ENCODE results near the gene ANKFY1. TPM values are rescaled to one million over a fixed set of nuclear protein-coding genes. Genes with fewer than 3 reads are reported as not detected.

The ANKFY1 gene
- total RNA-seq, 1 experiment from 2014 or later, result 38.9 TPM

DNA sequence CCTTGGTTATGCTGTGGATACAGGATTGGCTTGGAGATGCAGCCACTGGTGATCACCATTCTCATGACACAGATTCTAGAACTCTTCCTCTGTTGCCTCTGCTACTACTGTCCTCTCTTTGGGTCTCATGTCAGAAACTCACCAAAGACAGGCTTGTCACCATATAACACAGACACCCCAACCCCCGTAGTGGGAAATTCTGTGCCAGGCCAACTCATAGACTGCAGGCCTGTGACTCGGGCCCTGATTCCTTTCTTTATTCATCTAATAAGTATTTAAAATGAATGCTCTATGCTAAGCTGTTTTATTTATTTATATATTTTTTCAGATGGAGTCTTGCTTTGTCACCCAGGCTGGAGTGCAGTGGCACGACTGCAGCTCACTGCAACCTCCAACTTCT is 111.3 kb downstream of the ANKFY1 start:
- intact Hi-C loops (cut with micrococcal nuclease), result no loop called here

More for the DNA sequence above, 111.3 kb downstream of the ANKFY1 start:
- no peak for TF ChIP-seq EZH2 (IDR thresholded peaks at IDR 0.05)
- TF ChIP-seq, protein P1, sequence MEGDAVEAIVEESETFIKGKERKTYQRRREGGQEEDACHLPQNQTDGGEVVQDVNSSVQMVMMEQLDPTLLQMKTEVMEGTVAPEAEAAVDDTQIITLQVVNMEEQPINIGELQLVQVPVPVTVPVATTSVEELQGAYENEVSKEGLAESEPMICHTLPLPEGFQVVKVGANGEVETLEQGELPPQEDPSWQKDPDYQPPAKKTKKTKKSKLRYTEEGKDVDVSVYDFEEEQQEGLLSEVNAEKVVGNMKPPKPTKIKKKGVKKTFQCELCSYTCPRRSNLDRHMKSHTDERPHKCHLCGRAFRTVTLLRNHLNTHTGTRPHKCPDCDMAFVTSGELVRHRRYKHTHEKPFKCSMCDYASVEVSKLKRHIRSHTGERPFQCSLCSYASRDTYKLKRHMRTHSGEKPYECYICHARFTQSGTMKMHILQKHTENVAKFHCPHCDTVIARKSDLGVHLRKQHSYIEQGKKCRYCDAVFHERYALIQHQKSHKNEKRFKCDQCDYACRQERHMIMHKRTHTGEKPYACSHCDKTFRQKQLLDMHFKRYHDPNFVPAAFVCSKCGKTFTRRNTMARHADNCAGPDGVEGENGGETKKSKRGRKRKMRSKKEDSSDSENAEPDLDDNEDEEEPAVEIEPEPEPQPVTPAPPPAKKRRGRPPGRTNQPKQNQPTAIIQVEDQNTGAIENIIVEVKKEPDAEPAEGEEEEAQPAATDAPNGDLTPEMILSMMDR (IDR thresholded peaks at IDR 0.05 in 2 of 3, conservative IDR thresholded peaks at IDR 0.05 in 1 of 3; ENCODE audit: borderline replicate concordance in 1 of 3, insufficient read depth in 1 of 3, low read depth in 2 of 3, low read length in 2 of 3), result no peak
- TF ChIP-seq, protein P2, sequence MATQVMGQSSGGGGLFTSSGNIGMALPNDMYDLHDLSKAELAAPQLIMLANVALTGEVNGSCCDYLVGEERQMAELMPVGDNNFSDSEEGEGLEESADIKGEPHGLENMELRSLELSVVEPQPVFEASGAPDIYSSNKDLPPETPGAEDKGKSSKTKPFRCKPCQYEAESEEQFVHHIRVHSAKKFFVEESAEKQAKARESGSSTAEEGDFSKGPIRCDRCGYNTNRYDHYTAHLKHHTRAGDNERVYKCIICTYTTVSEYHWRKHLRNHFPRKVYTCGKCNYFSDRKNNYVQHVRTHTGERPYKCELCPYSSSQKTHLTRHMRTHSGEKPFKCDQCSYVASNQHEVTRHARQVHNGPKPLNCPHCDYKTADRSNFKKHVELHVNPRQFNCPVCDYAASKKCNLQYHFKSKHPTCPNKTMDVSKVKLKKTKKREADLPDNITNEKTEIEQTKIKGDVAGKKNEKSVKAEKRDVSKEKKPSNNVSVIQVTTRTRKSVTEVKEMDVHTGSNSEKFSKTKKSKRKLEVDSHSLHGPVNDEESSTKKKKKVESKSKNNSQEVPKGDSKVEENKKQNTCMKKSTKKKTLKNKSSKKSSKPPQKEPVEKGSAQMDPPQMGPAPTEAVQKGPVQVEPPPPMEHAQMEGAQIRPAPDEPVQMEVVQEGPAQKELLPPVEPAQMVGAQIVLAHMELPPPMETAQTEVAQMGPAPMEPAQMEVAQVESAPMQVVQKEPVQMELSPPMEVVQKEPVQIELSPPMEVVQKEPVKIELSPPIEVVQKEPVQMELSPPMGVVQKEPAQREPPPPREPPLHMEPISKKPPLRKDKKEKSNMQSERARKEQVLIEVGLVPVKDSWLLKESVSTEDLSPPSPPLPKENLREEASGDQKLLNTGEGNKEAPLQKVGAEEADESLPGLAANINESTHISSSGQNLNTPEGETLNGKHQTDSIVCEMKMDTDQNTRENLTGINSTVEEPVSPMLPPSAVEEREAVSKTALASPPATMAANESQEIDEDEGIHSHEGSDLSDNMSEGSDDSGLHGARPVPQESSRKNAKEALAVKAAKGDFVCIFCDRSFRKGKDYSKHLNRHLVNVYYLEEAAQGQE (IDR thresholded peaks at IDR 0.05; ENCODE audit: low read depth), result no peak
- no TSS peak for BruUV-seq (replicated peaks)
- H3K9ac ChIP-seq (ENCODE audit: low read length), result no peak overlapping the region
- RAD21 ChIA-PET (ENCODE audit: low non-redundant PET in 1 of 2, low total read pairs in 2 of 2, uncharacterized antibody in 2 of 2, unreplicated experiment in 2 of 2), result no interaction called here
- ATAC-seq, result no peak
- H3K4me2 ChIP-seq (ENCODE audit: low read length), result no peak overlapping the region
- H4K20me1 ChIP-seq (ENCODE audit: insufficient read depth), result no peaks in the 10 kb centered on the region
- H2AFZ ChIP-seq (ENCODE audit: low read depth, low read length, poor library complexity, severe bottlenecking), result no peak overlapping the region
- H3K36me3 ChIP-seq (ENCODE audit: control insufficient read depth in 1 of 2, insufficient read depth in 2 of 2, low read length in 2 of 2), result peaks cover 0 to 4% of the 10 kb centered on the region in 2 experiments; a peak in 2 of 4 replicates
- H3K9me2 ChIP-seq (ENCODE audit: insufficient read depth), result no peaks in the 10 kb centered on the region
- CTCF ChIA-PET, result no interaction called here
- H3K9me3 ChIP-seq (ENCODE audit: control insufficient read depth in 1 of 2, insufficient read depth in 1 of 2, low read depth in 1 of 2, low read length in 2 of 2), result no peaks in the 10 kb centered on the region
- H3K4me3 ChIP-seq (replicated peaks in 1 of 2; ENCODE audit: low read depth in 1 of 2, low read length in 2 of 2), result no peak overlapping the region
- no peaks in the 10 kb centered on the region for H3K79me2 ChIP-seq (ENCODE audit: insufficient read depth, low read length)
- H3K27me3 ChIP-seq (ENCODE audit: insufficient read depth, low read length), result no peaks in the 10 kb centered on the region
- no peak overlapping the region for H3K27ac ChIP-seq (ENCODE audit: low read depth, low read length)
- no peak for DNase-seq (ENCODE audit: low read depth, low spot score)
- POLR2A ChIA-PET, result no interaction called here
- H3K4me1 ChIP-seq (ENCODE audit: control insufficient read depth in 1 of 2, insufficient read depth in 2 of 2, low read length in 2 of 2), result no peaks in the 10 kb centered on the region

All from HCT116 (cell line).